Activated CD4-positive, alpha-beta T cell treated with anti-CD3 and anti-CD28 coated beads for 36 hours (primary cell): ENCODE data around the gene DIAPH1. TPM values are rescaled to one million over a fixed set of nuclear protein-coding genes. Genes with fewer than 3 reads are reported as not detected.
A peak's percentile ranks its signal among the peaks of the same experiment; 100 is the strongest.

Source experiments
- ATAC-seq: fragments of 200-7000 bp; cut with Tn5 transposase; one replicate; pipeline ENCODE4 v1.10.0; 2021; ENCODE audit warnings: mild to moderate bottlenecking, moderate library complexity
- CTCF ChIA-PET: fragments of 350-600 bp; sonication (Branson Sonifier 250); formaldehyde crosslinking; loops from one replicate; lab custom pipeline; 2021; ENCODE audit warnings: antibody characterized with exemption; lab: Charles Lee
- POLR2A ChIA-PET: fragments of 350-600 bp; sonication (Branson Sonifier 250); formaldehyde crosslinking; loops from one replicate; lab custom pipeline; 2021; ENCODE audit warnings: antibody characterized with exemption, inconsistent platforms; lab: Charles Lee
- DNase-seq: peaks from one replicate; pipeline ENCODE4 v3.0.0-alpha.2; 2020
- H3K27ac Mint-ChIP-seq: one replicate; pipeline ENCODE4 v1.8.0; 2021; ENCODE audit warnings: mixed read lengths
- H3K27me3 Mint-ChIP-seq: one replicate; pipeline ENCODE4 v1.8.0; 2021; ENCODE audit warnings: mixed read lengths
- H3K36me3 Mint-ChIP-seq: one replicate; pipeline ENCODE4 v1.8.0; 2021; ENCODE audit warnings: low read depth, mixed read lengths
- H3K4me1 Mint-ChIP-seq: one replicate; pipeline ENCODE4 v1.8.0; 2021; ENCODE audit warnings: mixed read lengths
- H3K4me3 Mint-ChIP-seq: one replicate; pipeline ENCODE4 v1.8.0; 2021; ENCODE audit warnings: mild to moderate bottlenecking, moderate library complexity, mixed read lengths
- H3K9me3 Mint-ChIP-seq: one replicate; pipeline ENCODE4 v1.8.0; 2021; ENCODE audit warnings: low read depth, mixed read lengths
- intact Hi-C, 2 experiments: fragments of 100-400 bp; cut with DNase I in 1 of 2; cut with micrococcal nuclease in 1 of 2; formaldehyde crosslinking; loops; one replicate each; pipeline versions ENCODE4 v1.14.2 to v1.15.1; 2022 to 2024; cut with DNase I, micrococcal nuclease
- total RNA-seq, 2 experiments: library from RNA; stranded (reverse); gene quantifications; one replicate each; pipeline ENCODE4 v1.2.3, GENCODE V29; 2021

Gene DIAPH1
- total RNA-seq, 2 experiments from 2014 or later, result 185 to 212 TPM

DNA sequence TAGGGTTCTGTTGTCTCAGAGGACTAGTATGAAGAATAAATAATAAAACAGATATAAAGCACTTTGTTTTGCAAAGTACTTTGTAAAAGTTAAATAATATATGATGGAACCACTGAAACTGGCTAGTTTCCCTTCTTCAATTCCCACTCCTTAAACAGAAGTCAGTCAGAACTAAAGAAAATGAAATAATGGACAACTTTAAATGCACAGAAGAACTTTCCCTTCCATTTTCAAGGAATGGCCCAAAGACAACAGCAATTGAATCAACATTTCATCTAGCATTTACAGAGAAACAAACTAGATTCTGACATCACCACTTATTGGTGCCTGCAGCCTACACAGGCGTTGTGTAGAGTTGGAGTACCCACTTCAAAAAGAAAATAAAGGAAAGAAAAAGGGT lies 16.2 kb downstream of the DIAPH1 start:
- Mint-ChIP-seq H3K4me3 (peak overlapping the region; percentile 34), H3K27ac (peak overlapping the region; percentile 74), H3K36me3 (peaks cover 13% of the 10 kb centered on the region), H3K9me3 (no peaks in the 10 kb centered on the region), H3K27me3 (no peaks in the 10 kb centered on the region), H3K4me1 (peaks cover 92% of the 10 kb centered on the region)
- intact Hi-C loops, result loop anchor here in 1 of 2 experiments (10.0 kb wide), 1 partner anchor 1222 kb away; no protein-coding TSS in a partner anchor
- no peak for DNase-seq
- ChIA-PET CTCF (interaction anchor here (0.6 to 5.4 kb wide), 7 partner anchors 10 to 1197 kb away, joined by 3 to 50 read pairs (median 5); partner anchors contain the start of gene DIAPH1), POLR2A (interaction anchor here (1.0 to 1.3 kb wide), 3 partner anchors 11 to 16 kb away, joined by 3 read pairs; partner anchors contain the start of gene DIAPH1)
- no peak for ATAC-seq

DNA sequence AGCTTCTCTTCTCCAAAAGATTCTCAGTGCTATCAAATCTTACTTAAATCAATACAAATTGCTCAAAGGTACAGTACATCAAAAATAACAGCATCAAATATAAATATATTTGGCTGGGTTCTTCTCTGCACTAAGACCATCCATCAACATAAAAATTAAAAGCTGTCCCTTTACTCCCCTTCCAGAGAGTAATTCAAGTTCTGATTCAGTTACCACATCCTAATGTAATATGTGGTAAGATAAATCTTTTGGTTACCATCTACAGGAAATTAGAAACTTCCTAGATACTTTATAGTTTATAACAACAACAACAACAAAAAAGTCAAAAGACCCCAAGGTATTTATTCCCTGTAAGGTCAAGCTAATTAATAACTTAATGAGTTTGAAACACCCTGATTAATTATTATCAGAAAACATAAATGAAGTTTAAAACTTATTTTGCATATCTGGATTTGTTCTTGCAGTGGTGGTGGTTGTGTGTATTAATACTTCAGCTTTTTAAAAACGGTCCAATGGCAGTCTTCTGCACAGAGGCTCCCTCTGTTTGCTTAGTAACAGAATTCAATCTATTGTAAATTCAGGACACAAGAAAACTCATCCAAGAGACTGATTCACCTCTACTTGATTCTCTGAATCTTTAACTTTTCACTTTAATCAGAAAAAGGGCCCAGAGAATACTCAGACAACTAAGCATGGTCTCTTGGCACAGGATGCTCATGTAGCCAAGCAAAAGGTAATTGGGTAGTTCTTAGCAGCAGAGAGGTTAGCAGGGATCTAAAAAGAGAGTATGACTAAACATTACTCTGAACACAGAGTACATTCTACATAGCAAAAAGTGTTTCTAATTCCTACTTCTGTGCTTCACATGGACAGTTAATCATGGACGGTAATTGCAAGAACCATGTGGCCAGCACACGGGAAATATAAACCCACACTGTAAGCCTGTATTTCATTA lies 20.1 kb downstream of the DIAPH1 start:
- H3K27me3 Mint-ChIP-seq, result no peaks in the 10 kb centered on the region
- no peak for DNase-seq
- CTCF ChIA-PET, result interaction anchor here (0.7 to 2.8 kb wide), 9 partner anchors 8 to 39 kb away, joined by 3 to 18 read pairs (median 7); partner anchors contain the start of genes DIAPH1, HDAC3 and RELL2
- H3K4me1 Mint-ChIP-seq, result peaks cover 74% of the 10 kb centered on the region
- POLR2A ChIA-PET, result interaction anchor here (1.6 kb wide), 1 partner anchor 38 kb away, joined by 4 read pairs; the partner anchor contains the start of genes HDAC3 and RELL2
- peak overlapping the region; percentile 51 for H3K27ac Mint-ChIP-seq
- intact Hi-C loops, result no loop called here
- no peaks in the 10 kb centered on the region for H3K9me3 Mint-ChIP-seq
- H3K4me3 Mint-ChIP-seq, result no peak overlapping the region
- peaks cover 33% of the 10 kb centered on the region for H3K36me3 Mint-ChIP-seq
- ATAC-seq, result peak; percentile 91

DNA sequence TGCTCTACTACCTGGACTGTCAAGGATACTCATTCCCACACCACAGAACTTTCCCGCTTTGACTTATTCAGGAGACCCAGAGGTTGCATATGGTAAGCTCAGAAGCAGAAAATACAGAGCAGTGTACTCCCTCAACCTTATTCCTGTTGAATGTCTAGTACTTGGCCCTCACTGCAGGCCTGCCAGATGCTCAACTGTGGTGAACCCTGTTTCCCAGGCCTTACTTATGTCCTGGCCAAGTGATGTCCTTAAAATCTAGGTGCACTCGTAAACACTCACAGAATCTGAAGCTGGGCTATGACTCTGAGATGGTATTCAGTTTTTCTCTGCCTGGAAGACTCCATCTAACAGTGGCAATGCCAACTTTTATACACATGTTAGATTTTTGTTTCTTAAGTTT lies 21.0 kb downstream of the DIAPH1 start:
- Mint-ChIP-seq H3K4me3 (no peak overlapping the region), H3K27ac (peak overlapping the region; percentile 32), H3K27me3 (no peaks in the 10 kb centered on the region), H3K36me3 (peaks cover 33% of the 10 kb centered on the region), H3K4me1 (peaks cover 70% of the 10 kb centered on the region), H3K9me3 (no peaks in the 10 kb centered on the region)
- POLR2A ChIA-PET, result interaction anchor here (1.6 kb wide), 1 partner anchor 39 kb away, joined by 4 read pairs; the partner anchor contains the start of genes HDAC3 and RELL2
- ATAC-seq (peak; percentile 4), DNase-seq (no peak)
- intact Hi-C loops, result no loop called here
- CTCF ChIA-PET, result interaction anchor here (0.6 to 2.8 kb wide), 8 partner anchors 9 to 281 kb away, joined by 3 to 18 read pairs (median 8); partner anchors contain the start of genes DIAPH1, HDAC3 and RELL2

DNA sequence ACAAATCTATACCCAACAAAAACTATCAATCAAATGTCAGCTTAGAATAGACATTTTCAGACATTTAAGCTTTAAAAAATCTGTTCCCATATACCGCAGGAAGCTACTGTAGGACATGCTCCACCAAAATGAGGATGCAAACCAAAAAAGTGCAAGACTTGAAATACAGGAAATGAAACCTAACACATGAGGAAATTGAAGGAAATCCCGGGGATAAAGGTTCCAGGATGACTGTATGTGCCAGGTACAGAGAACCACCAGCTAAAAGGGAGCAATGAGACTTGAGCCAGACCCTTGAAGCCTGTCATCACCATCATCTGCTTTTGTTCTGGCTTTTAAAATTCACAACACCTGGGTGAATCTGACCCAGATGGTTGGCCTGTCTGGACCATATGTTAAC lies 21.4 kb downstream of the DIAPH1 start:
- peaks cover 70% of the 10 kb centered on the region for H3K4me1 Mint-ChIP-seq
- H3K36me3 Mint-ChIP-seq, result peaks cover 33% of the 10 kb centered on the region
- peak; percentile 8 for ATAC-seq
- ChIA-PET POLR2A (interaction anchor here (1.6 kb wide), 1 partner anchor 39 kb away, joined by 4 read pairs; the partner anchor contains the start of genes HDAC3 and RELL2), CTCF (interaction anchor here (0.6 to 2.8 kb wide), 8 partner anchors 9 to 282 kb away, joined by 3 to 18 read pairs (median 8); partner anchors contain the start of genes DIAPH1, HDAC3 and RELL2)
- H3K4me3 Mint-ChIP-seq, result no peak overlapping the region
- H3K27ac Mint-ChIP-seq, result peak overlapping the region; percentile 32
- intact Hi-C loops, result no loop called here
- DNase-seq, result no peak
- no peaks in the 10 kb centered on the region for H3K9me3 Mint-ChIP-seq
- H3K27me3 Mint-ChIP-seq, result no peaks in the 10 kb centered on the region

DNA sequence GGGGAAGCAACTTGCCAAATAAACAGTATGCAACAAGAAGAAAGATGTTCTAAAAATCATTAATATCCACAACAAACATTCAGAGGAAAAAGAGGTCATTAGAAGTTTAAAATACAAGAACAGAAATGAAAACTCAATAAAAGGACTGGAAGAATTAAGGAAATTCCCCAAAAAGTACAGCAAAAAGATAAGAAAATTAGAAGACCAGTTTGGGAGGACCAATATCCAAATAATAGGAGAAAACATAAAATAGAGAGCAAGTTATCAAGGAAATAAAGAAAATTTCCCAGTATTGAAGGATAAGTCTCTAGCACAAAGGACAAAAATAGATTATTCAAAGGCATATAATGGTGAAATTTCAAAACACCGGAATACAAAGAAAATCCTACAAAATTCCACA lies 21.9 kb downstream of the DIAPH1 start:
- no peak for ATAC-seq
- CTCF ChIA-PET, result interaction anchor here (0.9 to 2.8 kb wide), 8 partner anchors 10 to 57 kb away, joined by 3 to 18 read pairs (median 8); partner anchors contain the start of genes DIAPH1, HDAC3 and RELL2
- H3K36me3 Mint-ChIP-seq, result peaks cover 33% of the 10 kb centered on the region

DNA sequence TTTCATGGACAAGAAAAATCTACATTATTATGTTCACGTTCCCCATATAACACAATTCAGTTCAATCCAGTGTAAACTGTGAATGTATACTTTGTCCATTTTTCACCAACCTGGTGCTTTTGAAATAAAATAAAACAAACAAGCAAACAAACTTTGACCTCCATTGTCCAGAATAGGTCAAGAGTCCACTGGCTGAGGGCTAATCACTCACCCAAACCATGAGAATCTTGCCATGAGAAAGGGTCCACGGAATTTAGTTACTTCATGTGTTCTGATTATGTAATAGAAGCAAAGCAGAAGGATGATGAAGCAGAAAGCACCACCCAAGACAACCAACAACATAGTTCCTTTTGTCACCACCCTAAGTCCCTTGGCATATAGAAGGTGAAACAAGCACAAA lies 28.7 kb downstream of the DIAPH1 start:
- ATAC-seq, result no peak
- H3K9me3 Mint-ChIP-seq, result no peaks in the 10 kb centered on the region
- peaks cover 39% of the 10 kb centered on the region for H3K36me3 Mint-ChIP-seq
- ChIA-PET CTCF (interaction anchor here (0.6 to 6.5 kb wide), 4 partner anchors 23 to 402 kb away, joined by 3 to 261 read pairs (median 5); partner anchors contain the start of genes DIAPH1, HDAC3 and RELL2), POLR2A (no interaction called here)
- intact Hi-C loops, result no loop called here
- H3K4me3 Mint-ChIP-seq, result no peak overlapping the region
- peaks cover 37% of the 10 kb centered on the region for H3K4me1 Mint-ChIP-seq
- peak overlapping the region; percentile 2 for H3K27ac Mint-ChIP-seq
- DNase-seq, result no peak
- no peaks in the 10 kb centered on the region for H3K27me3 Mint-ChIP-seq

More for the DNA sequence above, 21.9 kb downstream of the DIAPH1 start:
- no peak overlapping the region for H3K4me3 Mint-ChIP-seq
- H3K27me3 Mint-ChIP-seq, result no peaks in the 10 kb centered on the region
- intact Hi-C loops, result no loop called here
- POLR2A ChIA-PET, result interaction anchor here (1.6 kb wide), 1 partner anchor 40 kb away, joined by 4 read pairs; the partner anchor contains the start of genes HDAC3 and RELL2
- H3K4me1 Mint-ChIP-seq, result peaks cover 70% of the 10 kb centered on the region
- H3K27ac Mint-ChIP-seq, result peak overlapping the region; percentile 55
- H3K9me3 Mint-ChIP-seq, result no peaks in the 10 kb centered on the region
- DNase-seq, result no peak

DNA sequence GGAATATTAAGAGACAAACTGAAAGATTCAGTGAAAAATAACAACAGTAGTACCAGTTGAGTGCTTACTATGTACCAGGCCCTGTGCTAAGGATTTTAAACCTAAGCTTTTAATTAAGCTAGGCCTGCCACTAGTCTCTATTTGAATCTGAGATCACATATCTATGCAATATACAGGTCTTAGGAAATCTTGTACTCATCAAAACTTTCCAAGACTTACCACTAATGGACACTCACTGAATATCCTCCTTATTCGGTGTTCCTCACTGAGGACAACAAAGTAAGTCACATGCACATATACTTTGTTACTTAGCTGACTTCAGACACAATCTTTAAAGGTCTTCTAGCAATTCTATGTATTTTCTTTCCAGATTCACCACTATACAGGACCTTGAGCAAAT lies 32.6 kb downstream of the DIAPH1 start:
- DNase-seq, result no peak
- intact Hi-C loops, result no loop called here
- Mint-ChIP-seq H3K36me3 (peaks cover 54% of the 10 kb centered on the region), H3K4me1 (peaks cover 21% of the 10 kb centered on the region), H3K27me3 (no peaks in the 10 kb centered on the region), H3K4me3 (no peak overlapping the region), H3K9me3 (no peaks in the 10 kb centered on the region), H3K27ac (no peak overlapping the region)
- no peak for ATAC-seq
- ChIA-PET POLR2A (no interaction called here), CTCF (interaction anchor here (1.0 kb wide), 1 partner anchor 34 kb away, joined by 5 read pairs; no protein-coding TSS in a partner anchor)

DNA sequence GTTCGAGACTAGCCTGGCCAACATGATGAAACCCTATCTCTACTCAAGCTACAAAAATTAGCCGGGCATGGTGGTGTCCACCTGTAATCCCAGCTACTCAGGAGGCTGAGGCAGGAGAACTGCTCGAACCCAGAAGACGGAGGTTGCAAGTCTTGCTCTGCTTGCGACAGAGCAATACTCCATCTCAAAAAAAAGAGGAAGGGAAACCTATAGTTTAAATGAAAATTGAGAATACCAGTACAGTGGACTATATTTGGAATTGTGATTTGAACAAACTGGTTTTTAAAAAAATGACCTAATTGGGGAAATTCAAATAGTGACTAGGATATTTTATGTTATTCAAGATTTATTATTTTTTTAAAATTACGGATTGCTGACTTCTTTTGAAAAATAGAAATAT lies 33.2 kb downstream of the DIAPH1 start:
- Mint-ChIP-seq H3K27ac (no peak overlapping the region), H3K27me3 (no peaks in the 10 kb centered on the region), H3K4me3 (no peak overlapping the region), H3K36me3 (peaks cover 58% of the 10 kb centered on the region), H3K9me3 (no peaks in the 10 kb centered on the region), H3K4me1 (peaks cover 15% of the 10 kb centered on the region)
- DNase-seq (no peak), ATAC-seq (no peak)
- intact Hi-C loops, result no loop called here
- POLR2A ChIA-PET, result no interaction called here
- CTCF ChIA-PET, result interaction anchor here (1.0 kb wide), 2 partner anchors 15 to 34 kb away, joined by 3 to 5 read pairs; no protein-coding TSS in a partner anchor

DNA sequence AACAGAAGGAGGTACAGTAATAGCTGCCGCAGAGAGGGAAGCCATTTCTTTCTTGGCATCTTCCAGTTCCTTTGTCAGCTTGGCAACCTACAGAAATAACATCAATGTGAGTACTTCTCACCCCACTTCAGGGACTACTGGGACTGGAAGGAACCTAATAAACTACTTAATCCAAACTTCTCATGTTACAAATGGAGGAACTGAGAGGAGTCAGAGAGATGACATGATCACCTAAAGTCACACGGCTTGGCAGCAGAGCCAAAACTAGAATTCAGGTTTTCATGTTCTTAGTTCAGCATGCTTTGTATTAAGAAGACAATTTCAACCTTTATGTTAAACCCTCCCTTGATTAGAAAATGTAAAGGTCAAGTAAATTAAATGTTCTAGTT lies 44.7 kb downstream of the DIAPH1 start:
- Mint-ChIP-seq H3K4me1 (no peaks in the 10 kb centered on the region), H3K27ac (no peak overlapping the region), H3K9me3 (no peaks in the 10 kb centered on the region), H3K27me3 (no peaks in the 10 kb centered on the region), H3K4me3 (no peak overlapping the region), H3K36me3 (peaks cover 57% of the 10 kb centered on the region)
- ChIA-PET POLR2A (no interaction called here), CTCF (interaction anchor here (1.1 to 7.5 kb wide), 2 partner anchors 8 to 24 kb away, joined by 3 to 86 read pairs; no protein-coding TSS in a partner anchor)
- ATAC-seq (no peak), DNase-seq (no peak)
- intact Hi-C loops, result no loop called here

DNA sequence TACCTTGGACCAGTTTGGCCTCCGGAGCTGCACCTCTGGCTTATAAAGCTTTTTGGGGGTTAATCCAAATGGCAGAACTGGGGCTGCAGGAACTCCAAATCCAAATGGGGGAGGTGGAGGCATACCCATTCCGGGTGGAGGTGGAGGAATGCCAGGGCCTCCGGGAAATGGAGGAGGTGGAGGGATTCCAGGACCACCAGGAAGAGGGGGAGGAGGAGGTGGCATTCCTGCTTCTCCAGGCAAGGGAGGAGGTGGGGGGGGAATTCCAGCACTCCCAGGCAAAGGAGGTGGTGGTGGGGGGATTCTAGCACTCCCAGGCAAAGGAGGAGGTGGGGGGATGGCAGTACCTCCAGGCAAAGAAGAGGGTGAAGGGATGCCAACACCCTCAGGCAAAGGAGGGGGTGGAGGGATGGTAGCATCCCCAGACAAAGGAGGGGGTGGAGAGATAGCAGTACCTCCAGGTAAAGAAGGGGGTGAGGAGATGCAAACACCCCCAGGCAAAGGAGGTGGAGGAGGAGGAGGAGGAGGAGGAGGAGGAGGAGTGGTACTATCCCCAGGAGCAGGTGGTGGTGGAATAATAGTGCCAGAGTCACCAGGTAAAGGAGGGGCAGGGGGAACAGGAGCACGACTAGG lies 45.2 kb downstream of the DIAPH1 start:
- Mint-ChIP-seq H3K4me3 (no peak overlapping the region), H3K9me3 (no peaks in the 10 kb centered on the region), H3K27me3 (no peaks in the 10 kb centered on the region), H3K4me1 (no peaks in the 10 kb centered on the region), H3K36me3 (peaks cover 53% of the 10 kb centered on the region), H3K27ac (no peak overlapping the region)
- ChIA-PET CTCF (interaction anchor here (2.1 to 7.5 kb wide), 3 partner anchors 7 to 16 kb away, joined by 6 to 86 read pairs (median 8); no protein-coding TSS in a partner anchor), POLR2A (no interaction called here)
- ATAC-seq, result no peak
- DNase-seq, result no peak
- intact Hi-C loops, result no loop called here
